Calu3 (cell line): ENCODE measurements around the gene TBXA2R. TPM values are rescaled to one million over a fixed set of nuclear protein-coding genes. Genes with fewer than 3 reads are reported as not detected.

Experiments
- BruUV-seq: library from RNA; stranded (reverse); fragments of 400-500 nt; replicated peaks from 2 replicates; lab custom pipeline; 2021; lab: Mats Ljungman, UMichigan
- CTCF ChIA-PET: fragments of 300-600 bp; sonication (Branson Sonifier 250); formaldehyde crosslinking; loops from one replicate; lab custom pipeline; 2022; ENCODE audit warnings: antibody characterized with exemption; lab: Charles Lee
- DNase-seq: peaks from one replicate; pipeline ENCODE4 v3.0.0; 2022
- H3K27ac Mint-ChIP-seq: one replicate; pipeline ENCODE4 v1.8.0; 2022; ENCODE audit warnings: mixed read lengths; ENCODE audit not compliant: unreplicated experiment
- H3K27me3 Mint-ChIP-seq: one replicate; pipeline ENCODE4 v1.8.0; 2022; ENCODE audit warnings: mixed read lengths; ENCODE audit not compliant: unreplicated experiment
- H3K36me3 Mint-ChIP-seq: one replicate; pipeline ENCODE4 v1.8.0; 2022; ENCODE audit warnings: mild to moderate bottlenecking, moderate library complexity, mixed read lengths; ENCODE audit not compliant: insufficient read depth, unreplicated experiment
- H3K4me1 Mint-ChIP-seq: one replicate; pipeline ENCODE4 v1.8.0; 2022; ENCODE audit warnings: mild to moderate bottlenecking, low read depth, mixed read lengths; ENCODE audit not compliant: unreplicated experiment
- H3K4me3 Mint-ChIP-seq: one replicate; pipeline ENCODE4 v1.8.0; 2022; ENCODE audit warnings: mild to moderate bottlenecking, low read depth, moderate library complexity, mixed read lengths; ENCODE audit not compliant: unreplicated experiment
- H3K9me3 Mint-ChIP-seq: one replicate; pipeline ENCODE4 v1.8.0; 2022; ENCODE audit warnings: low read depth, mixed read lengths; ENCODE audit not compliant: unreplicated experiment
- intact Hi-C: fragments of 100-400 bp; cut with micrococcal nuclease; formaldehyde crosslinking; loops from one replicate; pipeline ENCODE4 v1.10.0; 2022; ENCODE audit not compliant: unreplicated experiment
- total RNA-seq: library from RNA; stranded (reverse); gene quantifications from 2 replicates; pipeline ENCODE4 v1.2.3, GENCODE V29; 2022
- TF ChIP-seq, protein P1 (sequence below): fragments of 200-600 bp; IDR thresholded peaks from one replicate; pipeline ENCODE4 v1.8.0; 2022; ENCODE audit warnings: antibody characterized with exemption; ENCODE audit not compliant: unreplicated experiment

TBXA2R gene
- total RNA-seq, 1 experiment from 2014 or later = 0.24 TPM

DNA sequence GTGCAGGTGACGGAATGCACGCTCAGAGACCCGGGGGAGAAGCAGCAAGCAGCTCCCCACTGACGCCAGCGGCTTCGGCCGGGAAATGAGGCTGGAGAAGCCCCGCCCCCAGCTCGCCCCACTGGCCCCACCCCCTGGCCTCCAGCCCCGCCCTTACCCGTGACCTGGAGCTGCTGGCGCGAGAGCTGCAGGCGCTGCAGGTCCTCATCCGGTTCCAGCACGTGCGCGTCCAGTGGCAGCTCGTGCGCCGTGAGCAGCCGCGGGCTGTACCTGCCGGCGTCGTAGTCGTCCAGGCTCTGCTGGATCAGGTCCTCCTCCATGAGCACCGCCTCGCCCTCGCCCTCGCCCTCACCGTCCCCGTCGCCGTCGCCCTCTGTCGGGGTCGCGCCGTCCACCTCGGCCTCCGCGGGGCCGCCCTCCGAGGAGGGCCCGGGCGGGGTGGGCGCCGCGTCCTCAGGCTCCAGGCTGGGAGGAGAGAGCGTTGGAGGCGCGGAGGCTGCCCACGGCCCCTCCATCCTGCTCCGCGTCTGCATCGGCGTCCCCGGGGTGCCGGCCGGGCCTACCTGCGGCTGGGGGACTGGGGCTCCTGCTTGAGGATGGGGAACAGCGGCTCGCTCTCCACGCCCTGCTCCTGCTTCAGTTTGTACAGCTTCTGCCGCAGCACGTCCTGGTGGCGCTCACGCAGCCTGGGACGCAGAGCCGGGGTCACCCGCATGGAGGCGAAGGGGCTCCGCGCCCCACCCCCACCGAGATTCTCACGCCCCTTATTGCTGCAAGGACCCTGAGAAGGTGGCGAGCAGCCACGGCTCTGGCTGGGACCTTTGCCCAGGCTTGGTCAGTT, 6.4 kb upstream of the TBXA2R start:
- Mint-ChIP-seq H3K4me1 (peaks cover 3% of the 10 kb centered on the region), H3K9me3 (no peaks in the 10 kb centered on the region), H3K36me3 (peaks cover 23% of the 10 kb centered on the region), H3K27me3 (no peaks in the 10 kb centered on the region), H3K27ac (no peak overlapping the region), H3K4me3 (no peak overlapping the region)
- intact Hi-C loops = no loop called here
- DNase-seq = no peak
- TF ChIP-seq, protein P1, sequence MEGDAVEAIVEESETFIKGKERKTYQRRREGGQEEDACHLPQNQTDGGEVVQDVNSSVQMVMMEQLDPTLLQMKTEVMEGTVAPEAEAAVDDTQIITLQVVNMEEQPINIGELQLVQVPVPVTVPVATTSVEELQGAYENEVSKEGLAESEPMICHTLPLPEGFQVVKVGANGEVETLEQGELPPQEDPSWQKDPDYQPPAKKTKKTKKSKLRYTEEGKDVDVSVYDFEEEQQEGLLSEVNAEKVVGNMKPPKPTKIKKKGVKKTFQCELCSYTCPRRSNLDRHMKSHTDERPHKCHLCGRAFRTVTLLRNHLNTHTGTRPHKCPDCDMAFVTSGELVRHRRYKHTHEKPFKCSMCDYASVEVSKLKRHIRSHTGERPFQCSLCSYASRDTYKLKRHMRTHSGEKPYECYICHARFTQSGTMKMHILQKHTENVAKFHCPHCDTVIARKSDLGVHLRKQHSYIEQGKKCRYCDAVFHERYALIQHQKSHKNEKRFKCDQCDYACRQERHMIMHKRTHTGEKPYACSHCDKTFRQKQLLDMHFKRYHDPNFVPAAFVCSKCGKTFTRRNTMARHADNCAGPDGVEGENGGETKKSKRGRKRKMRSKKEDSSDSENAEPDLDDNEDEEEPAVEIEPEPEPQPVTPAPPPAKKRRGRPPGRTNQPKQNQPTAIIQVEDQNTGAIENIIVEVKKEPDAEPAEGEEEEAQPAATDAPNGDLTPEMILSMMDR = no peak
- BruUV-seq = no TSS peak
- CTCF ChIA-PET = no interaction called here

GRCh38 chr19:3612330-3612729, 5.7 kb upstream of the TBXA2R start:
- Mint-ChIP-seq H3K4me1 (peaks cover 10% of the 10 kb centered on the region), H3K4me3 (no peak overlapping the region), H3K9me3 (no peaks in the 10 kb centered on the region), H3K27me3 (no peaks in the 10 kb centered on the region), H3K36me3 (peaks cover 29% of the 10 kb centered on the region), H3K27ac (no peak overlapping the region)
- TF ChIP-seq, protein P1 = no peak
- no TSS peak for BruUV-seq
- intact Hi-C loops = no loop called here
- DNase-seq = no peak
- CTCF ChIA-PET = no interaction called here

GRCh38 chr19:3611841-3612240, 5.2 kb upstream of the TBXA2R start:
- no peak for DNase-seq
- Mint-ChIP-seq H3K27ac (no peak overlapping the region), H3K9me3 (no peaks in the 10 kb centered on the region), H3K4me3 (no peak overlapping the region), H3K4me1 (peaks cover 11% of the 10 kb centered on the region), H3K36me3 (peaks cover 33% of the 10 kb centered on the region), H3K27me3 (no peaks in the 10 kb centered on the region)
- intact Hi-C loops = no loop called here
- TF ChIP-seq, protein P1 = no peak
- no TSS peak for BruUV-seq
- CTCF ChIA-PET = no interaction called here

GRCh38 chr19:3610745-3611717, 4.4 kb upstream of the TBXA2R start:
- H3K4me1 Mint-ChIP-seq = peaks cover 11% of the 10 kb centered on the region
- DNase-seq = no peak
- H3K4me3 Mint-ChIP-seq = no peak overlapping the region
- no peaks in the 10 kb centered on the region for H3K27me3 Mint-ChIP-seq
- intact Hi-C loops = no loop called here
- no TSS peak for BruUV-seq
- H3K27ac Mint-ChIP-seq = no peak overlapping the region
- CTCF ChIA-PET = no interaction called here
- no peaks in the 10 kb centered on the region for H3K9me3 Mint-ChIP-seq
- H3K36me3 Mint-ChIP-seq = peaks cover 33% of the 10 kb centered on the region
- TF ChIP-seq, protein P1 = no peak
